HAP-1 (cell line): ENCODE measurements around the gene ALPI.
"Not testable (repeated sequence)": the region's sequence is repeated elsewhere in the genome, so short reads cannot be mapped to it uniquely, and the experiment has no call there.

Experiments
- DNase-seq, 2 experiments: peaks; one replicate each; pipeline ENCODE4 v3.0.0-alpha.2; 2016 to 2020; ENCODE audit warnings: low spot score in 2 of 2
- H3K27me3 ChIP-seq: fragments of 250-450 bp; sonication (Bioruptor Pico); 2 replicates; pipeline ENCODE4 v1.5.1; 2020; ENCODE audit warnings: low read depth, mild to moderate bottlenecking, moderate library complexity
- H3K36me3 ChIP-seq: fragments of 250-450 bp; sonication (Bioruptor Pico); replicated peaks from 2 replicates; pipeline ENCODE4 v1.5.1; 2020; ENCODE audit warnings: mild to moderate bottlenecking
- H3K4me1 ChIP-seq: fragments of 250-450 bp; sonication (Bioruptor Pico); 2 replicates; pipeline ENCODE4 v1.5.1; 2020; ENCODE audit warnings: mild to moderate bottlenecking
- H3K4me3 ChIP-seq: fragments of 250-450 bp; sonication (Bioruptor Pico); 2 replicates; pipeline ENCODE4 v1.5.1; 2020; ENCODE audit warnings: mild to moderate bottlenecking, moderate library complexity
- H3K9me3 ChIP-seq: fragments of 250-450 bp; sonication (Bioruptor Pico); 2 replicates; pipeline ENCODE4 v1.5.1; 2020; ENCODE audit warnings: mild to moderate bottlenecking, moderate library complexity
- in situ Hi-C: fragments of 300-500 bp; cut with MboI; formaldehyde crosslinking; loops from 3 replicates; pipeline ENCODE4 v1.14.3; 2020; ENCODE audit warnings: low sequenced_read_pairs, inconsistent platforms, mixed read lengths

Gene ALPI

DNA sequence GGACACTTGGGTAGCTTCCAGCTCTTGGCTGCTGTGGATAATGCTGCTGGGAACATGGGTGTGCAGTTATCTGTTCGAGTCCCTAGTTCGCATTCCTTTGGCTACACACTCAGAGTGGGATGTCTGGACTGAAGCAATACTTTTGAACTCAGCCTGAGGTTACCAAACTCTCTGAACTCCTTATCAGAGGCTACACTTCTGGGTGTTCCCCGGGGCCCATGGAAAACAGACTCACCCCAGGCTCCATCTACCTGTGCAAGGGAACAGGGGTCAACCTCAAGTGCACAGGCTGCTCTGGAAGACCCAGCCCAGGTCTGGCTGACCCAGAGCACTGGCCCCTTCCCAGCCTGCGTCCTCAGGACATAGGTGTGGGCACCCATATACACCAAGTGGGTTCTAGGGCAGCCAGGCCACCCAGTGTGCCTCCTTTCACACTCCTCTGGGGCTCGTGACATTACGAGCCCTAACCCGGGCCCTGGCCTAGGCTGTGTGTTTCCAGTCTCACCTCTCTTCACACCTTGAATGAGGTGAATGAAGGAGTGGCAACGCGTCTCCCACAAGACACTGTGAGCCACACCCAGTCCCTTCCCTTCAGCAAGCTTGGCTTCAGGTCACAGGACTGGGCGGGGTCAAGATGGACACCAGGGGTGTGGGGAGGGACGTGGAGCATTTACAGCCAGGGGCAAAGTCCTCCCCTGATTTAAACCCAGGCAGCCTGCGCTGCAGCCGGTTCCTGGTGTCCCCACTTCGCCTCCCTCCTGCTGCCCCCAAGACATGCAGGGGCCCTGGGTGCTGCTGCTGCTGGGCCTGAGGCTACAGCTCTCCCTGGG lies at the start of gene ALPI:
Gene ALPI, plus strand, starts transcription at position 728 of the 830 bp plus-strand sequence. Its CDS starts 47 bp downstream, at position 775.
- Histone ChIP-seq H3K4me1 (no peaks in the 10 kb centered on the region), H3K27me3 (no peaks in the 10 kb centered on the region; the same call in 1 of the 2 replicates), H3K9me3 (no peaks in the 10 kb centered on the region), H3K36me3 (no peaks in the 10 kb centered on the region), H3K4me3 (no peak within 1 kb of the TSS)
- no peak for DNase-seq
- in situ Hi-C loops, result loop anchor here (10.0 kb wide), 1 partner anchor 59 kb away; no protein-coding TSS in a partner anchor

DNA sequence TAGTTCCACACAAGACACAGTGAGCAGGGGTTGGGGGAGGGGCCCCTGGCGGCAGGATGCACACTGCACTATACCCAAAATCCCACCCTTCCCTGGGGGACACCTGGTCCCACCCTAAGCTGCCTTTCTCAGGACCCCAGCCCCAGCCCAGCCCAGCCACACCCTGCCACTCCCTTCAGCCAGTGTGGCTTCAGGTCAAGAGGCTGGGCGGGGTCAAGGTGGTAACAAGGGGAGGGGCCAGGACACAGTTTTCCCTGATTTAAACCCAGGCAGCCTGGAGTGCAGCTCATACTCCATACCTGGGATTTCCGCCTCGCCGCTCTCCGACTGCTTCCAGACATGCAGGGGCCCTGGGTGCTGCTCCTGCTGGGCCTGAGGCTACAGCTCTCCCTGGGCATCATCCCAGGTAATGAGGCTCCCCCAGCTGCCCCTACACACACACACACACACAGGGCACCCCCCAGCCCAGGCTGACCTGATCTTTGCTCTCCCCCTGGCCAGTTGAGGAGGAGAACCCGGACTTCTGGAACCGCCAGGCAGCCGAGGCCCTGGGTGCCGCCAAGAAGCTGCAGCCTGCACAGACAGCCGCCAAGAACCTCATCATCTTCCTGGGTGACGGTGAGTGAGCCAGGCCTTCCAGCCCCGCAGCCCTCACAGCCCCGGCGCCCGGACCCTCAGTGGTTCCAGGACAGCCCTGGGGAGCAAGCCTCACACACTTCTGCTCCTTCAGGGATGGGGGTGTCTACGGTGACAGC lies 49.2 kb upstream of the ALPI start, which contains the start of gene ALPG:
Gene ALPG, plus strand, starts transcription at position 289 of the 755 bp plus-strand sequence. Its CDS starts 51 bp downstream, at position 340.
- Histone ChIP-seq H3K4me3 (no peak within 1 kb of the TSS), H3K27me3 (no peaks in the 10 kb centered on the region), H3K4me1 (no peaks in the 10 kb centered on the region), H3K36me3 (no peaks in the 10 kb centered on the region), H3K9me3 (no peaks in the 10 kb centered on the region)
- in situ Hi-C loops, result no loop called here
- DNase-seq, result no peak

GRCh38 chr2:232407428-232408150 lies 48.4 kb upstream of the ALPI start:
- H3K4me3 ChIP-seq, H3K4me1 ChIP-seq, H3K36me3 ChIP-seq, DNase-seq, H3K27me3 ChIP-seq, H3K9me3 ChIP-seq, in situ Hi-C loops: not testable (repeated sequence)

- H3K4me3 ChIP-seq, DNase-seq, H3K4me1 ChIP-seq, in situ Hi-C loops, H3K36me3 ChIP-seq, H3K27me3 ChIP-seq, H3K9me3 ChIP-seq: not testable (repeated sequence)
Measured at GRCh38 chr2:232408269-232408668, 47.7 kb upstream of the ALPI start.

GRCh38 chr2:232409617-232410016 lies 46.3 kb upstream of the ALPI start:
- H3K4me1 ChIP-seq, H3K4me3 ChIP-seq, H3K9me3 ChIP-seq, in situ Hi-C loops, DNase-seq, H3K36me3 ChIP-seq, H3K27me3 ChIP-seq: not testable (repeated sequence)

DNA sequence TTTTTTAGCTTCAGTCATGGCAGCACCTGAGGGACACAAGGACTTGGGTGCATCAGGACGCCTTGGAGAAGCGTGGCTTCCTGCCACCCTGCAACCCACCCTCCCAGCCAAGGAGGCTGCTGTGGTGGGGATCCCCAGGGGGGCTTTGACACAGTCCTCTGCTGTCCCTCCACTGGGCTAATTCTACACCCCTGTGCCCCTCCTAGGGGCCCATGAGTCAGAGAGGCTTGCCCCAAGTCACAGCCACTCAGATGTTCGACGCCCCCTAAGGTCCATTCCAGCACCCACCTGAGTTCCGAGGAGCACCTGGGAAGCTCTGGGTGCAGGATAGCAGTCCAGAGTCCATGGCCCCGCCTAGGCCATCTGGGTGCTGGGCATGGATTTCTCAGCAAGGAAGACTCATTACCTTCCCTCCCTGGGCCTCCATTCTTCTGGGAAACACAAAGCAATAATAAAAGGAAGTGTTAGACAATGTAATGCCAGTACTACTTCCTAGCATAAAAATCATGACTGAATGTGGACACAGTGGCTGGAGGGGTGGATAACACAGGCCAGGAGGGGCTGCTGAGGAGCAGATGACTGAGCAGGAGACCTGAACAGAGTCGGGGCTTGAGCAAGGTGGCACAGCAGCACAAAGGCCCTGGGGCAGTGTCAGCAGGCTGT lies 45.6 kb upstream of the ALPI start:
- Histone ChIP-seq H3K36me3 (no peaks in the 10 kb centered on the region), H3K4me1 (no peaks in the 10 kb centered on the region), H3K4me3 (no peak overlapping the region), H3K27me3 (no peaks in the 10 kb centered on the region), H3K9me3 (no peaks in the 10 kb centered on the region)
- in situ Hi-C loops, result no loop called here
- no peak for DNase-seq

DNA sequence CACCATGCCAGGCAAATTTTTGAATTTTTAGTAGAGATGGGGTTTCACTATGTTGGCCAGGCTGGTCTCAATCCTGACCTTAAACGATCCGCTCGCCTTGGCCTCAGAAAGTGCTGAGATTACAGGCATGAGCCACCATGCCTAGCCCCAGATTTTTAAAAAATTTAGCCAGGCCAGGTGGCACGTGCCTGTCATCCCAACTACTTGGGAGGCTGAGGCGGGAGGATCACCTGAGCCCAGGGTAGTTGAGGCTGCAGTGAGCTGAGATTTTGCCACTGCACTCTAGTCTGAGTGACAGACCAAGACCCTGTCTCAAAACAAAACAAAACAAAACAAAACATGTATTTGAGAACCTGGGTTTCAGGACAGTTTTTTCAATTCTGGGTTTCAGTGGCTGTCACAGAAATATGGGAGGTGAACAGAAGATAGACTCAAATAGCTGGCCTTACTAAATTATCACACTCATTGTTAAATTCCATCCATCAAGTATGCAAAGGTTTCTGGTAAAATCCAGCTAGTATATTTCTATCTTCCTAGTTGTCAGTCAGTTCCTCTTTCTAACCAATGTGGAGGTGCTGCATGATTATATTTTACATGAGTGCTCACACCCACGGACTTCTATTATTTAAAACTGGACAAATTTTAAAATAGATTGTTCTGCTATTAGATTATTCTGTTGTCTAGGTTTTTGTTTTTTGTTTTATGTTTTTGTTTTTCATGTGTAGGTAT lies 43.9 kb upstream of the ALPI start:
- H3K27me3 ChIP-seq, result no peaks in the 10 kb centered on the region
- no peak for DNase-seq
- no peaks in the 10 kb centered on the region for H3K36me3 ChIP-seq
- H3K9me3 ChIP-seq, result no peaks in the 10 kb centered on the region
- no peaks in the 10 kb centered on the region for H3K4me1 ChIP-seq
- H3K4me3 ChIP-seq, result no peak overlapping the region
- in situ Hi-C loops, result no loop called here

GRCh38 chr2:232412986-232413385 lies 43.0 kb upstream of the ALPI start:
- no peak for DNase-seq
- Histone ChIP-seq H3K27me3 (no peaks in the 10 kb centered on the region), H3K4me3 (no peak overlapping the region), H3K9me3 (no peaks in the 10 kb centered on the region), H3K4me1 (no peaks in the 10 kb centered on the region), H3K36me3 (no peaks in the 10 kb centered on the region)
- in situ Hi-C loops, result no loop called here

DNA sequence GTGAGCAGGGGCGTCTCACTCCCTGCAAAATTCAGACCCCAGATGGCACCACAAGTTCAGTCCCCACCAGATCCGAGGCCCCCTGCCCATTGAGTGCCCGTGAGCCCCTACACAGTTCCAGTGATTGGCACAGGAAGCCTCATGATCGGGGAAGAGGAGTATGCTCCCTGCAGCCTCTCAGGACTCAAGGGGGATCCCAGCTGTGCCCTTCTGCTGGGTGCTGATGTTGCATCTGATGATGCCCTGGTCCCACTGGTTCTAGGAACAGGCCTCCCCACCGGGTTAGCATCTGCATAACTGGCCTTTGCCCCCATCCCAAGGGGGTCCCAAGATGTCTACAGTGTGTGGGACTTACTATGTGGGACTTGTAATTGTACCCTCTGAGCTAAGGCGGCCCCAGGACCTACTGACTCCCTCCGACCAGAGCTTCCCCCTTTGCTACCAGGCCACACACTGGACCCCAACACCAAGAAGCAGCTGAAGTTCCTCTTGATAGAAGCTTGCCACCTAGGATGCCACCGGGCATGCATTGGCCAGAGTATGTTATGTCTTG lies 40.7 kb upstream of the ALPI start:
- in situ Hi-C loops, result no loop called here
- Histone ChIP-seq H3K4me1 (0 out of 2 replicates have a peak, but pooled peaks cover 3% of the 10 kb centered on the region), H3K4me3 (no peak overlapping the region), H3K9me3 (no peaks in the 10 kb centered on the region; the same call in 1 of the 2 replicates), H3K27me3 (no peaks in the 10 kb centered on the region), H3K36me3 (no peaks in the 10 kb centered on the region)
- DNase-seq, result no peak

DNA sequence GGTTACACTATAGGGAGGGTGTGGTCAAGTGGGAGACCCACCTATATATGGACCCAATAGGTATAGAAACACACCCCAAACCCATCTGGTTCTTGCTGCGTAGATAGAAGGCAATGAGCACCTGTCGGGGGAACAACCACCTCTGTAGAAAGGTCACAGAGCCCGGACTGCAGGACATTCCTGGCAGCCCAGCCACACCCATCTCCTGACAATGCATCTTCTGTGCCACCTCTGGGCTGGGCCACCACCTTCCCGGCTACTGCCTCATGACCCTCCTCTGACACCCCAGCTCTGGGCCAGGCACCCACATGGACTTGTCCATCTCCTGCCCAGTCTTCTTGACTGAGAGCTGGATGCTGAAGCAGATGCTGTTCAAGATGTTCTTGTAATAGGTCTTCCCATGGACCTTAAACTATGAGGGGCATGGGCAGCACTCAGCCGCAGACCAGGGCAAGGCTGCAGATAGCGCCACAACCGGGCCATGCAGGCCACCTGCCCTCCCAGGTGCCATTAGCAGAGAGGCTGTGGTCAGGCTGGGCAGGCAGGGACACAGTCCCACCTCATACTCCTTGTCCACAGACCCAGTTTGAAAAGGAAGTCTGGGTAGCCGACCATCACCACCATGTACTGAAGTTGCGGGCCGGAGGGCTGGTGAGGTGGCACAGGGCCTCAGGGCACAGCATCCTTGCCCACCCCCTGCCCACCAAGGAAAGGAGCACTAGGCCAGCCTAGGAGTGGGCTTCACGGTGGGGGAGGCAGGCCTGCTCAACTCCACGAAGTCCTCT lies 40.0 kb upstream of the ALPI start:
- Histone ChIP-seq H3K4me1 (0 out of 2 replicates have a peak, but pooled peaks cover 3% of the 10 kb centered on the region), H3K9me3 (no peaks in the 10 kb centered on the region; the same call in 1 of the 2 replicates), H3K4me3 (no peak overlapping the region), H3K36me3 (no peaks in the 10 kb centered on the region), H3K27me3 (no peaks in the 10 kb centered on the region)
- in situ Hi-C loops, result no loop called here
- no peak for DNase-seq

- in situ Hi-C loops, result no loop called here
- 0 out of 2 replicates have a peak, but pooled peaks cover 3% of the 10 kb centered on the region for H3K4me1 ChIP-seq
- H3K9me3 ChIP-seq, result no peaks in the 10 kb centered on the region; the same call in 1 of the 2 replicates
- H3K4me3 ChIP-seq, result no peak overlapping the region
- no peaks in the 10 kb centered on the region for H3K27me3 ChIP-seq
- DNase-seq, result no peak
- no peaks in the 10 kb centered on the region for H3K36me3 ChIP-seq
Measured at GRCh38 chr2:232416521-232417470, 39.2 kb upstream of the ALPI start.
